Omental fat pad (tissue), 4 donors: ENCODE results near the gene KLK13. TPM values are rescaled to one million over a fixed set of nuclear protein-coding genes. Genes with fewer than 3 reads are reported as not detected.

Source experiments
- ATAC-seq: fragments of 150-250 bp; one replicate; pipeline ENCODE4 v1.9.1; 2016; ENCODE audit warnings: mild to moderate bottlenecking, moderate library complexity; ENCODE audit not compliant: low FRiP score
- DNase-seq: peaks from one replicate; pipeline ENCODE4 v3.0.0-alpha.2; 2019; ENCODE audit warnings: low spot score
- total RNA-seq, 4 donors: library from RNA; depleted of rRNA; stranded (reverse); fragments of >200 nt; gene quantifications; one replicate each; pipeline ENCODE4 v1.1.0, GENCODE V29; 2016
- TF ChIP-seq, protein P1 (sequence below), 3 donors: fragments of 450-650 bp; IDR thresholded peaks; one replicate each; pipeline ENCODE4 v1.5.1; 2016 to 2017; ENCODE audit warnings: antibody characterized with exemption in 3 of 3, mild to moderate bottlenecking in 3 of 3, moderate library complexity in 2 of 3

The KLK13 gene
- total RNA-seq, 4 donors from 2014 or later, result not detected

DNA sequence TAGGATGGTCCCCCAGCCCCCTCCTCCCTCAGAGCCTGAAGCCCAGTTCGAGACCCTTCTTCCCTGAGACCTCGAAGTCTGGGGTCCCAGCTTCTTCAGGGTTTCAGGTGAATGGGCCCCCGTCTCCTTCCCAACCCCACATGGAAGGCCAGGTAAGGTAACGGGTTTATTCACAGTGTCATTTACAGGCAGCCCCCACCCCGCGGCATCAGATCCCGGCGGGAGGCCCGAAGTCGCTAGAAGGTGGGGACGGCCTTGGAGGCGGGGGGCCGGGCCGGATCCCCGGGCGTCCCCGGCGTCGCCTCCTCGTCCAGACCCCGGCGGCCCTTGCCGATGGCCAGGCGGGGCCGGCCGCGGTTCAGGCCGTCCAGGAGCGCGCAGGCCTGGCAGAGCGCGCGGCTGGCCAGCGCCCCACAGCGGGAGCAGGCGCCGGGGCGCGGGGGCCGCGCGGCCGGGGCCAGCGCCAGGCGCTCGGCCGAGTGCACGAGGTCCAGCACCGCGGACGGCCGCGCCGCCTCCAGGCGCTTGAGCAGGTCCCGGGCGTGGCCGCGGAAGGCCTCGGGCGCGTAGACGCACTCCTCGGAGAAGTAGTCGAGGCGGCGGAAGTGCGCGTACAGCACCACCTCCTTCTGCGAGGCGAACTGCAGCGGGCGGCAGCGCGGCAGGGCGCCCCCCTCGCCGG is 33.6 kb upstream of the KLK13 start:
- TF ChIP-seq, protein P1, sequence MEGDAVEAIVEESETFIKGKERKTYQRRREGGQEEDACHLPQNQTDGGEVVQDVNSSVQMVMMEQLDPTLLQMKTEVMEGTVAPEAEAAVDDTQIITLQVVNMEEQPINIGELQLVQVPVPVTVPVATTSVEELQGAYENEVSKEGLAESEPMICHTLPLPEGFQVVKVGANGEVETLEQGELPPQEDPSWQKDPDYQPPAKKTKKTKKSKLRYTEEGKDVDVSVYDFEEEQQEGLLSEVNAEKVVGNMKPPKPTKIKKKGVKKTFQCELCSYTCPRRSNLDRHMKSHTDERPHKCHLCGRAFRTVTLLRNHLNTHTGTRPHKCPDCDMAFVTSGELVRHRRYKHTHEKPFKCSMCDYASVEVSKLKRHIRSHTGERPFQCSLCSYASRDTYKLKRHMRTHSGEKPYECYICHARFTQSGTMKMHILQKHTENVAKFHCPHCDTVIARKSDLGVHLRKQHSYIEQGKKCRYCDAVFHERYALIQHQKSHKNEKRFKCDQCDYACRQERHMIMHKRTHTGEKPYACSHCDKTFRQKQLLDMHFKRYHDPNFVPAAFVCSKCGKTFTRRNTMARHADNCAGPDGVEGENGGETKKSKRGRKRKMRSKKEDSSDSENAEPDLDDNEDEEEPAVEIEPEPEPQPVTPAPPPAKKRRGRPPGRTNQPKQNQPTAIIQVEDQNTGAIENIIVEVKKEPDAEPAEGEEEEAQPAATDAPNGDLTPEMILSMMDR (IDR thresholded peaks at IDR 0.05), result no peak
- DNase-seq, result no peak
- peak; percentile 79 for ATAC-seq

DNA sequence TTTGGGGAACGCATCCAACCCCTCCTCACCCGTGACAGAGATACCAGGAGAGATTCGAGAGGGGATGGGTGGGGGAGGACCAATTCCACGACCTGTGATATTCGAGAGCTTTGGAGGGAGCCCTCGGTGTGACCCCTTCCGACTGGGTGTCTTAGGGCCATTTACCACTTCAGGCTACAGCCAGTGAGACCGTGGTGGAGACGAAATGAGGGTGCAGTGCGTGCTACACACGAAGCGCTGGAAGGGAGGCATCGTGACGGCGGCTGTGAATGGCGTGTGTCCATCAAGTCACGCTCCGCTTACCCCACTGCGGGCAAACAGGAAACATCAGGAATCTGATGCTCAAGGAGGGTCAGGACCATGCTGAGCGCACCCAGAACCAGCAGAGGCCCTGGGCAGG is 32.9 kb upstream of the KLK13 start:
- DNase-seq (no peak), ATAC-seq (no peak)
- TF ChIP-seq, protein P1 (IDR thresholded peaks at IDR 0.05), result no peak

DNA sequence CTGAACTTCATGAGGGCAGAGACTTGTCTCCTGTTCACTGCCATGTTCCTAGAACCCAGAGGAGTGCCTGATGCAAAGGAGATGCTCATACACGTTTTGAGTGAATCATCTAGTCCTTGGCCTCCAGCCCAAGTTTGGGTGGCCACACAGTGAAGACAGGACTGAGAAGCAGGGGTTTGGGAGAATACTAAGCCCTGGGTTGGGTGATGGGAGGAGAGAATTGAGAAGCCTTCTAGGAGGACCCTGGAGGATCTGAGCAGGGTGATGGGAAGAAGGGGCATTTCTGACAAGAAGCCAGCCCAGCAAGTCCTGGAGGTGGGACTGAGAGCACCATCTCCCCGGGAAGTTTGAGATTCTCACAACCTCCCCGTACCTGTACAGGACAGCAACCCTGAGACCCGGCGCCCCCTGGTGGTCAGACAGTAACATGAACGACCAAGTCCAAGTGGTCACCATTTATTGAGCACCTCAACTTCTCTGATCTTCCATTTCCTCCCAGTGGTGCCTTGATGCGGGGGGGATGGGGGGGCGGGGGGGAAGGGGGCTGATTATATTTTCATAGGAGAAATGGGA is 32.4 kb upstream of the KLK13 start:
- peak; percentile 35 for ATAC-seq
- DNase-seq, result peak; percentile 54
- TF ChIP-seq, protein P1 (IDR thresholded peaks at IDR 0.05), result peak in 1 of 3 donors; percentile 8

DNA sequence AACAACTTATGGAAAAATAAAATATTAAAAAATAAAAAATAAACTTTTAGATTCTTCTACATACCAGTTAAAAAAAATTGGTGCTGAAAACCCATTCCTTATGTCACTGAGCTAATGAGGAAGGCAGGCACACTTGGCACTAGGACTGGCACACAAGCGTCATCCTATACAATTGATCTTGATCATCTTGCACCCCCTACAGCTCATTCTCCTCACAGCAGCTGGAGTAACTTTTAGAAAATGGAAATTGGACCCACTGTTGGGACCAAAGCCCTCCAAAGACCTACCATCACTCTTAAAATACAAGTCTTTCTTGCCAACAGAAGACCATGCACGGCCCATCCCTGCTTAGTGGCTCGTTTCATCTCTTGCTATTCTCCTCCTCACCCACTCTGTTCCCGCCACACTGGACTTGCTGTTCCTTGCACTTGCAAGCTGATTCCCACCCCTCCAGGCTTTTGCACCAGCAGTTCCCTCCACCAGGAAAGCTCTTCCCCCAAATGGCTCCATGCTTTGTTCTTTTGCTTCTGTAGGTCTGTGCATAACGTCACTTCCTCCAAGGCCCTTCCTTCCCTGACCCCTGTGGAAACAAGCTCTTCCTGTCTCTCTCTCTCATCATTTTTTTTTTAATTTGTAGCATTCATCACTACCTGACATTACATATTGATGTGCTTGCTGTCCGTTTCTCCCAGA is 31.7 kb upstream of the KLK13 start:
- DNase-seq, result no peak
- no peak for ATAC-seq
- TF ChIP-seq, protein P1 (IDR thresholded peaks at IDR 0.05), result no peak

DNA sequence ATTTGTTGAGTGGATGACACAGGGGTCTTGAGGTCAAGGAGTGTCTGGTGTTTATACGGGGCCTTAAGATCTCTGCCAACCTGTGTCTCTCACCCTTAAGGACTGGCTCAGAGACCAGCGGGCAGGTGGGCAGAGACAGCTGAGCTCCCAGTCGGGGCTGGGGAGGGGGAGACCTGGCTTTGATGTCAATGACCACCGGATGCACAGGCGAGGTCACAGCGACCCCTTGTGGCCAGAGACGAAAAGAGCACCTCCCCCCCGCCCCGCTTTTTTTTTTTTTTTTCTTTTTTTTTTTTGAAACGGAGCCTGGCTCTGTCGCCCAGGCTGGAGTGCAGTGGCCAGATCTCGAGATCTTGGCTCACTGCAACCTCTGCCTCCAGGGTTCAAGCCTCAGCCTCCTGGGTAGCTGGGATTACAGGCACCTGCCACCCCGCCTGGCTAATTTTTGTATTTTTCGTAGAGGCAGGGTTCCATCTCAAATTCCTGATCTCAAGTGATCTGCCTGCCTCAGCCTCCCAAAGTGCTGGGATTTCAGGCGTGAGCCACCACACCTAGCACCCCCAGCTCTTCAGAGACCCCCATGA is 29.9 kb upstream of the KLK13 start:
- DNase-seq, result no peak
- TF ChIP-seq, protein P1 (IDR thresholded peaks at IDR 0.05), result no peak
- ATAC-seq, result no peak

DNA sequence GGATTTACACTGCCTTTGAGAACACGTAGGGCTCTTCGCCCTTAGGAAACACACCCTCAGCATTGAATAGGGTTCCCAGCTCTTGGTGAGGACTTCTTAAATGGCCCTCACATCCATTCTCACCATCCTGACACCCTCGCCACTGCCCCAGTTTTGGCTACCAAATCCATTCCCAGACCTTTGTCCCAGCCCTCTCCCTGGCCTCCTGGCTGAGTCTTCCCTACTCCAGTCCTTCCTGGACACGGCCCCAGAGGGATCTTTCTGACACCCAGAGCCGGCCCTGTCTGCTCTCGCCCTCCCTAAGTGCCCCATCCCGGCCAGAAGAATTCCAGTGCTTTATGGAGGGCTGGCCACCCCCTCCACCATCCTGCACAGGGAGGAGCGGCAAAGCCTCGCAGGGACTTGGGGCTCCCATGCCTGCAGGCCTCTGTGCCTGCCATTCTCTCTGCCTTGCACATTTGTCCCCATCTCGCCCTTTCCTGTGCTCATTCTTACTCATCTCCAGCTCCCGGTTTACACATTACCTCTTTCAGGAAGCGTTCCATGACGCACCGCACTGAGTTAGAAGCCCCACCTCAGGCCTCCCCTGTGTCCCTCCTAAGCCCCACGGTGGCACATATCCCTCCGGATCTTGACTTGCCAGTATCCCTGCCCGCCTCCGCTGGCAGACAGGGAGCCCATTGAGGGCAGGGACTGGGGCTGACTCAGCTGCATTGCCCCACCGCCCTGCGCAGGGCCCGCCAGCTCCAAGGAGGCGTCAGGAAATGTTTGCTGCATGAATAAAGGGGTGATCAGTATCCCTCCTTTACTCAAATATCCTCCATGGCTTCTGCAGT is 28.8 kb upstream of the KLK13 start:
- no peak for DNase-seq
- TF ChIP-seq, protein P1 (IDR thresholded peaks at IDR 0.05), result no peak

More for the DNA sequence above, 28.8 kb upstream of the KLK13 start:
- ATAC-seq, result no peak
